HG02763 (cell line): ENCODE results near the gene BRDT.
"Not testable (repeated sequence)": the region's sequence is repeated elsewhere in the genome, so short reads cannot be mapped to it uniquely, and the experiment has no call there.

ENCODE experiments used
- ATAC-seq: cut with Tn5 transposase; IDR thresholded peaks from one replicate; pipeline ENCODE4 v1.9.1; 2021; ENCODE audit warnings: mild to moderate bottlenecking, moderate library complexity; ENCODE audit not compliant: unreplicated experiment

Gene BRDT

DNA sequence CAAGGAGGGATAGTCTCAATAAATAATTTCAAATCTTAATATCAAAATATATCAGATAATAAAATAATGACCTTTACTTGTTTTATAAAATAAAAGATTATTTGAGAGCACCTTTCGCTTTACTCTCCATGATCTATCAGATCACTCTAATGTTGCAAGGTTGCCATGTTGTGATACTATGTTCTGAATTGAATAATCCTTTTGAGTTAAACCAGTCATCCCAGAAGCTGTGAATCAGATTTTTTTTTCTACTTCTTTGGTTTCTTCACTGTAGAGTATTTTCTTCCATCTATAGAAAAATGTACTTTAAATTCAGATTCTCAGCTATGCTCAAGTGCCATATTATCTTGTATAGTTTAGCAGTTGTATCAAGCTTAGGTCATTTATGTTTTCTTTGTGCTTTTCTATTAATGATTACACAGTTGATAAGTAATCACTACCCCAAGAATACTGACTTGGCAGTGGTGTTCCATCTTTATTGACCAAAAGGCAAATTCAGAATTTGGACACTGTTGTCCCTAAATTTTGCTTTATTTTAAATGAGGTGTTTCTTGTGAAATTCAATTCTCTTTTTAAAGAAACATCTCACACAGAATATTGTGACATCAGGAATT lies 32.9 kb downstream of the BRDT start:
- ATAC-seq, result no peak

DNA sequence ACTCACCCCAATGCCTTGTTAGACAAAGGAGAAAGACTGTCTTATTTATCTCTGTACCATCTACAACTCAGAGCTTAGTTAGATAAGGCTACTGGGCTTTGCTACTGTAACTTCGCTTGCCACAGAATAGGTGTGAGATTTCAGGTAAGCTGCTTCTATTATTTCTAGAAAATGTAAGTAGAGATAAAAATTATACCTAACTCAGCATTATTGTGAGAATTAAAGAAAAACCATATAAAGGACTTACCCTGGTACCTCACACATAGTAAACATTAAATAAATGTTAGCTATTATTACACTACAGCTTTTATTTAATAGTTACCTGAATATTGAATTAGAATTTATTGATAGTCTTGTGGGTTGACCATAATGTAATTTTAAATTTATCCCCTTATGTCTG lies 44.1 kb downstream of the BRDT start:
- ATAC-seq, result no peak

DNA sequence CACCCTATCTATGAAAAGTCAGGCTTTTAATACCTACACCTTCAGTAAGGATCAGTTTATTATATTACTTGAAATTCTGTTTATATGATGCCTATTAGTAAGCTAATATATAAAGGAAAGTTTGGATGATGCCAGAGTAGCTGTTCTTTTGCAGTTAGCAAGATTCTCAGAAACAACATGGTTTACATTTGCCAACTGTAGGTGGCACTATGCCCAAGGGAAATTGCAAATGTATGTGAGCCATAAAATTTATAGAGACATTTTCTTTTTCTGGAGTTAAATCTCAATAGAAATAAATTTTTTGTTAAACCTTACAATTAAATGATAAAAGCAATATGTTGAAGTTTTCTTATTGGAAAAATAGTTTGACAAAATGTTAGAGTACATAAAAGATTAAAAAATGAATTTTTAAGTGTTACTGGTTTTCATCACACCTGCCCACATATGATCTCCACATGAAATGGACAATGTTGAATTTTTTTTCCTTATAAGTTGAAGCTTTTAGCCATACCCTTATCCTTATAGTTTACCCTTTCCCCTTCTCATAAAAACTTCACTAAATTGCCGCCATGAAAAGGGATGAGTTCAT lies 48.5 kb downstream of the BRDT start:
- ATAC-seq, result no peak

DNA sequence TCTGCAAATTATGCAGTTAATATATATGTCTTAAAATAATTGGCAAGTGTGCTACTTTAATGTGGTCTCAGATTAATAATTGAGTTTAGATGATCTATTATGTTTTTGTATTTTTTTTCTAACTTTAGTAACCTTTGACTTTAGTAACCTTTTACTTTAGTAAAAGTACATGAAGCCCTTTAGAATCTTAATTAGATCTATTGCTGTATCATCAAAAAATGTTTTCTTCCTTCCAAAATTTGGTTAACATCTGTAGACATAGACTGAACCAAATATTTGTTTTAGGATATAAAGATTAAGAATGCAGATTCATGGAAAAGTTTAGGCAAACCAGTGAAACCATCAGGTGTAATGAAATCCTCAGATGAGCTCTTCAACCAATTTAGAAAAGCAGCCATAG lies 54.9 kb downstream of the BRDT start:
- ATAC-seq, result no peak

DNA sequence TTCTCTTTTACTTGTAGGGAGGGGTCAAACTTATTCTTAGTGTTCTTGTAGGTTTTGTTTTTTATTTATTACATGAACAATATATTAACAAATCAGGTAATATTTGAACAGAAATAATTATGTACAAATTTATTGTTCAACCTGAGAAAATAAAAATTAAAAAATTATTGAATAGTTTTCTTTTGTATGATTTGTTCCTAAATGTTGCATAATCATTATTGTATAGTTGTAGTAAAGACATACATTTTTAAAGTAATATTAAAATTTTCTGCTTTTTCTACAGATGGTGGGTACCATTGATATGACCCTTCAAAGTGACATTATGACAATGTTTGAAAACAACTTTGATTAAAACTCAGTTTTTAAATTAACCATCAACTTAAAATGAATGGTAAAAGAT lies 64.7 kb downstream of the BRDT start:
- ATAC-seq, result no peak

DNA sequence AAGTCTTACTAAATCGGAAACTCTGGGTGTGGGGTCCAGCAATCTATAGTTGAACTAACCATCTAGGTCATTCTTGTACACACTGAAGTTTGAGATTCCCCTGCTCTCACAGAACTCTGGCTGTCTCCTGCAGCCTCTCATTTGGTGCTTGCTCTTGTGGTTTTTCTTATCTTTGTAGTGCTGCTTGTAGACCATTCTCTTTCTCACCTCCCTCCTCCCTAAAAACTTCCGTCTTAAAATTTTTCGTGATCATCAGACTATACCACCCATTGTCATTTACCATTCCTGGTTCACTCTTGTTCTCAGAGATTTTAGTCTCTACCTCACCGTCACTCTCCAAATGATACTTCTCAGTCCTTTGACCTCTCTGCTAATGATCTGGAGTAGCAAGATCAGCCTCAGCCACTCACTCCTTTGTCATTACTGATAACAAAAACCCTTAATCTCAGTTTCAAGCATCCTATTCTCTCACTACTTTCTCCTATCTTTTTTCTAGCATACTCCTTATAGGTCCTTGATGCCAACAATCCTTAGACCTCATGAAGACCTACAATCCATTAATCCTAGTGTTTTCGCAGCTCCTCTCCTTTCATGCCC lies 67.6 kb downstream of the BRDT start:
- ATAC-seq, result no peak

DNA sequence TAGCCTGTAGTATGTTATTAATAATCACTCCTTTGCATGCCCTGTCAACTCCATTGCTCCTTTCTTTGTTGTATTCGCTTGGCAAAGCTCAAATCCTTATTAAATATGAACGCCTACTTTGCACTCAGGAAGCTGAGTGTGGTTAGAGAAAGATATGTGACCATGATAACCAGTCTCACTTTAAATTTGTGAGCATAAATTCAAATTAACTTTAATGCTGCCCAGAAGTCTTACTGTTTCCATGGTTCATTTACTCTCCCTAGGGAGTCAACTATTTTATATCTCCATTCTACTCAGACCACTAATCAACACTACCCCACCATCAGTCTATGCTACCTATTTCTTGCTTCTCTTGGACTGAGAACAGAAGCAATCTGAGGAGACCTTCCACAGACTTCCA lies 68.5 kb downstream of the BRDT start:
- no peak for ATAC-seq

DNA sequence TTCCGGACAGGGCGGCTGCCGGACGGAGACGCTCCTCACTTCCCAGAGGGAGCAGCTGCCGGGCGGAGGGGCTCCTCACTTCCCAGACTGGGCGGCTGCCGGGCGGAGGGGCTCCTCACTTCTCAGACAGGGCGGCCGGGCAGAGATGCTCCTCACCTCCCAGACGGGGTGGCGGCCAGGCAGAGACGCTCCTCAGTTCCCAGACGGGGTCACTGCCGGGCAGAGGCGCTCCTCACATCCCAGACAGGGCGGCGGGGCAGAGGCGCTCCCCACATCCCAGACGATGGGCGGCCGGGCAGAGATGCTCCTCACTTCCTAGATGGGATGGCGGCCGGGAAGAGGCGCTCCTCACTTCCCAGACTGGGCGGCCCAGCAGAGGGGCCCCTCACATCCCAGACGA lies 76.8 kb downstream of the BRDT start:
- ATAC-seq, result not testable (repeated sequence)

DNA sequence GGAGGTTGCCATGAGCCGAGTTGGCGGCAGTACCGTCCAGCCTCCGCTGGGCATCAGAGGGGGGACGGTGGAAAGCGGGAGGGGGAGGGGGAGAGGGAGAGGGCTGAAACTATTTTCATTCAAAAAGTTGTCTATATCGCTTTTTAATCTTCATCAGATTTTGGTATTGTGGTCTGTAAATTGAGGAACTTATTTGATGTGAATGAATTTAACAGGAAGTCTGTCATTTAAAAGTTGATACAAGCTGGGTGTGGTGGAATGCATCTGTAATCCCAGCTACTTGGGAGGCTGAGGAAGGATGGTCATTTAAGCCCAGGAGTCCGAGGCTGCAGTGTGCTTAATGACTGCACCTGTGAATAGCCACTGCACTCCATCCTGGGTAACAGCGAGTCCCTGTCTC lies 77.6 kb downstream of the BRDT start:
- ATAC-seq, result no peak

DNA sequence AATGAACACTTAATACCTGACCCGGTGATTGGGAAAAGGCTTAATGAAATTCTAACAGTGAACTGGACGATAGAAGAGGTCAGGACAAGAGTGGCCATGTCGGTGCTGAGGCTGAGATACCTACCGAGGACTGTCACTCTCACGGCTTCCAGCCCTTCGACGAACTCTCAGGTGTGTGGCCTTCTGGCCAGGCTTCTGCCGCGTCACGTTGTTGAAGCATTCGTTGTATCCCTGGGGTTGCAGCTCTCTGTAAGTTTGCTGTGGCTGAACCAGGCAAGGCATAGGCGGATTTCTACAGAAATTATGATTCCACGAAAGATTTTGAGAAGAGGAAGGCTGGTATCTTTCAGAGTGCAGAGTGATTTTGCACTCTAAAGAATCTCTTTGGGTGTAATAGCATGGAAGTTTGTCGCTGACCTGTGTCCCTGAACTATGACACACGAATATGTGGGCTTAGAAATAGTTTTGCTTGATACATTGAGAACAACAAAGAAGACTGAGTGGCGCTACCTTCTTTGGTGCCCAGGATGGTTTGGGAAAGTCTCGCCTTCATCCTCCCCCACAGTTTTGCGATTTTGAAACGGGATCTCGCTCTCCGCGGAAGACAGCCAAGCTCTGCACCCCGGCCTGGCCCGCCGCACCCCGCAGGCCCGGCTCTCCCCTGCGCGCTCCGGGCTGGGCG lies 80.2 kb downstream of the BRDT start:
- ATAC-seq, result no peak

DNA sequence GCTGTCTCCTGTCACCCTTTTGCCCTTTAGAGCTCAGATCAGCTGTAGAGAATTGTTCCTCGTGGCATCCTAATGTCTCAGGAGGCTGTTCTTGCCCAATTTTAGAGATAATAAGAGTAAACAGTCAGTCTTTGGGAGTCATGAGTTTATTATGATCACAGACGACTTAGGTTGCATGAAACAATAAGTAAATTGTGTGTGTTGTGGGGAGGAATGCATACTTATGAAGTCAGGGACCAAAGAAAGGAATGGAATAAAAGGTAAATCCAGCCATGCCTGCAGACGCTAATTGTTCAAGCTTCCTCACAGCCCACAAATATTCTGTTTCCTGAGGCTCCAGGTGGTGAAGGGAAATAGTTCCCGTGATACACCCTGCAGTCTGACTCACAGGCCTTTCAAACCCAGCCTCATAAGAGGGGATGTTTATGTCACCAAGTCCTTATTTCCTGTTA lies 81.5 kb downstream of the BRDT start:
- no peak for ATAC-seq

DNA sequence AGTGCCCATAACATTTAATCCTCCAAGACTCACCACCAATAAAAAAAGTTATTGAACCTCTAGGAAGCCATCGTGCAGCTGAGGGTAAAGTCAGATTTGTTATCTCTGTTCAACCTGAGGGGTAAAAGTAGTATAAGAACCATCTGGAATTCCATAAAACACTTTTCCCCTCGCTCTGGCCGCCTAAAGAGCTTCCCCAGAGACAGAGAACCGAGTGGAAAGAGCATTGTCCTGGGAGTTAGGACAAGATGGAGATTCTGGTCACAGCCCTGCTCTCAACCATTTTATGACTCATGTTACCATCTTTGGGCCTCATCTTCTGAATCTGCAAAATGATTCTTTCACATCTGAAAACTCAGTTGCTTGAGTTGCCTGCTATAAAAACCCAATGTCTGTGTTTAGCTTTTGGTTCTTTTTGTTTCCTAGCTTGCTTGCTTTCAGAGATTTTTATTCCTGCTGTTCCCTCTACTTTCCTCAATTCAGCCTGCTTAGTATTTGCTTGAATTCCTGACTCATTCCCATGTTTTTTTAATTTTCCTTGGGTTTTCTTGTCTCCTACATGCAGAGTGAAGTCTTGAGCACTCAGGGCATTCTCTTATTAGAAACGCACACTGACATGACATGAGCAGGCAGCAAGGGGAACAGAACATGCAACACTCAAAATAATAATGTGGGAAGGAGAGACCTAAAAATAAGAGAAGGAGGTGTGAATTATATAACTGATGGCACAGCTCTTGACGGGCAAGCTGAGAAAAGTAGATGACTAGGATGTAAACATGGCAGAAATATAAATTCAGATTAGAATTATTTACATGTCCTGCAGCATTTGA lies 82.3 kb downstream of the BRDT start:
- no peak for ATAC-seq

DNA sequence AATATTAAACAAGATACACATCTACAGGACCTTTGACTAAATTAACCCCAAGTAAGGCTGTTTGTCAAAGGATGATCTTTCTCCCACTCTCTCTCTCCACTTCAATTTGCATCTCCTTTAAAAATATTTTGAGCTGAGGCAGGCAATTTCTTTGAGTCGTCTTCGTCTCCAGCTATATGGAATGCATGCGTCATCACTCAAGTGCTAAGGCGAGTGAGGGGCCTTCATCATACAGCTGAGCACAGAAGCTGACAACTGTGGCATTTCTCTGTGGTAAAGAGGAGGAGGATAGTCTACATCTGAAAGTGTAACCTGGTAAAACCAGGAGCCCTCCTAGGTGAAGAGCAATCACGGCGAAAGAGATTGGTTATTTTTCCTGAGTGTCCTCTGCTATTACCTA lies 88.2 kb downstream of the BRDT start:
- ATAC-seq, result no peak

DNA sequence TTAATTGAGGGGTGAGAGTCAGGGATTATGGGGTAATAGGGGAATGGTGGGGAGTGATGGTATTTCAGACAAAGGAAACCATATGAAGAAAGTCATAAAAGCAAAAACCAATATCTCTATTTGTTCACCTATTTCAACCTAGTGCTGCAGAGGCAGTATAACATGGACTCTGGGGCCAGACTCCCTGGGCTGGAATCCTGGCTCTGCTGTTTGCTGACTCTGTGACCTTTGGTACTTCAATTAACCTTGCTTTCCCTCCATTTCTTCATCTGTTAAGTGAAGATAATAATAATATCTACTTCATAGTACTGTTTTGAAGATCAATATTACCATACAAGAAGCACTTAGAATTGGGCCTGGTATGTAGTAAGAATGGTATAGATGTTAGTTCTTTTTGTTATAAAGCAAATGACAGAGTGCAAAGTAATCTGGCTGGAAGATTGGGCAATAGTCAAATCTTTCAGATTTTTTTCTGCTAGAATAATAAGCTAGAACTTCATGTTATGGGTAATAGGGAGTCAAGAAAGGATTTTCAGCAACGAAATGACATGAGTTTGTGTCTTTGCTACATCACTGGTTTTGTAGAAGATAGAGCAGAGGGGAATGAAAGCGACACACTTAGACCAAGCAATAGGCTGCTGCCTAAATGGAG lies 89.6 kb downstream of the BRDT start:
- no peak for ATAC-seq

DNA sequence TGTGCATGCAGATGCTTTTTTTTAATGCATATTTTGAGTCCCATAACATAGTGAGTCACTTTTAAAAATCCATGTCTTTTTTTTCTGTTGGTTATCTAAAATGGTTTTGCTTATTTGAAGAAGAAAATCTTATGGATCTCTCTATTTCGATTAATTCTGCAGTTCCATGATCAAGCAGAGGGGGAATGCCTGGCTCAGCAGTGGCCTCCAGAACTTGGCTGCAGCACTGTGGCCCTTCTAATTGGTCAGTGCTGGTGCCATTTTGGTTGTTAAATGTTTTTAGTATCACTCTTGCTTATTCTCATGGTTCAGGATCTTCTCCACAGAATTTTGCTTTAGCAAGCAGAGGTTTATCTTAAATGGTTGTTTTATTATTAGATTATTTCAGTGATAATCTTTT lies 91.8 kb downstream of the BRDT start:
- ATAC-seq, result no peak

DNA sequence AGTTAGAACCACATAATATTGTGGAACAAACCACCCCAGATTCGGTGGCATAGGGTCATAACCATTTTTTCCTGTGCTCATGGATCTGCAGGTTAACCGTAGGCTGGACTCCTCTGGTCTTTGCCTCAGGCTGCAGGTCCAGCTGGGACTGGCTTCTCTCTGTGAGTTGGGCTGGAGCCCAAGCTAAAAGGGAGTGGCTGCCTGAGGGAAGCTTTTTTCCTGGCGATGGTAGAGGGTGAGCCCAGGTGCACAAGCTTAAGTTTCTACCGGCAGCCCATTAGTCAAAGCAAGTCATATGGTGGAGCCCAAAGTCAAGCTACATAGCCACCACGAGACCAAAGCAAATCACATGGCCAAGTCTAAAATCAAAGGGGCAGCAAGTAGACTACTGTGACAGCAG lies 94.4 kb downstream of the BRDT start:
- ATAC-seq, result no peak

DNA sequence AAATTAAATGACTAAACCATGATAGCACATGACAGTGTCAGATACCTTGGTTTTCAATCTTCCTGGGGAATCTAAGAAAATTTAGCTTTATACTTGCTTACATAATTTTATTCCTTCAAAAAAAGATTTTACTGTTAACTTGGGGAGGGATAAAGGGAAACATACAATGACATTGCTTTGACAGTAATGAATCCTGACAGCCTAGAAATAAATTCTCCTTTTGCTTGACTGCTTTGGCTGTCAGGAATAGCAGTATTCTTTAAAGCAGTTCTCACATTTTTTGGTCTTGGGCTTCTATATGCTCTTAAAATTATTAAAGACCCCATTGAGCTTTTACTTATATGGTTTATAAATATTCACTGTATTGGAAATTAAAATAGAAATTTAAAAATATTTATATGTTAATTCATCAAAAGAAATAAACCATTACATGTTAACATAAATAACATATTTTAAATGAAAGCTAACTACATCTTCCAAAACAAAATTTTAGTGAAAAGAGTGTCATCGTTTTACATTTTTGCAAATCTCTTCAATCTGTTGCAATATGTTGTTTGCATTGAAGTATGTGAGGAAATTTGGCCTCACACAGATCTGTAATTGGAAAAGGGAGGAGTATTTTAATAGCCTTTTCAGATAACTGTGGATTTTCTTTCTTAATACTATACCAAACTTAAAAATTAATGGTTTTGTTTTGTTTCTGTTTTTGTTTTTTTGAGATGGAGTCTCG lies 96.7 kb downstream of the BRDT start:
- no peak for ATAC-seq

DNA sequence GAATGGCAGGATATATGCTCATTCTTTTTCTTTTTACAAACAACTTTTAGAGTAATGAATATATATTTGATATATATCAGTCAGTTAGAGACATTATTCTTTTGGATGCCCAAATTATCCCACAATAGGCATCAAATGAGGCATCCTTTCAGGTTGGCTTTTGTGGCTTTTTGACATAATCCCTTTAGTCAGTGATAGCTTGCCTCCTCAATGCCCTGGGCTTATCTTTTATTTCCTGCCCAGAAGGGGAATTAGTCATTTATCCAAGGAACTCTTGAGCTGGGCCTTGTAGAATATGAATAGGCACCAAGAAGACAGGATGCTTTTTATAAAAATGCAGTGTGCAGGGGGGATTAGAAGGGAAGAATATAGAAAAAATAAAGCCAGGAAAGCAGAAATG lies 102.7 kb downstream of the BRDT start:
- ATAC-seq, result no peak
